Measurements from ENCODE around the gene CHMP1B. TPM values are rescaled to one million over a fixed set of nuclear protein-coding genes. Genes with fewer than 3 reads are reported as not detected.
"Not testable (repeated sequence)": the region's sequence is repeated elsewhere in the genome, so short reads cannot be mapped to it uniquely, and the experiment has no call there.

Gene CHMP1B
- total RNA-seq, 2 donors from 2014 or later, result 44.0 to 44.4 TPM

GRCh38 chr18:11830585-11830984 lies 20.6 kb upstream of the CHMP1B start:
- no peak for DNase-seq (ENCODE audit: low spot score)
- intact Hi-C loops (cut with DNase I), result no loop called here

- intact Hi-C loops (cut with DNase I), result loop anchor here in 1 of 2 donors (1.0 kb wide), 1 partner anchor 7 kb away; no protein-coding TSS in a partner anchor
- DNase-seq (ENCODE audit: low spot score), result no peak
Measured at GRCh38 chr18:11831921-11832320, 19.3 kb upstream of the CHMP1B start.

- intact Hi-C loops (cut with DNase I), result no loop called here
- no peak for DNase-seq (ENCODE audit: low spot score)
Measured at GRCh38 chr18:11834772-11835171, 16.4 kb upstream of the CHMP1B start.

GRCh38 chr18:11839556-11839955 lies 11.7 kb upstream of the CHMP1B start:
- intact Hi-C loops (cut with DNase I), result loop anchor here in 1 of 2 donors (1.0 kb wide), 1 partner anchor 8 kb away; no protein-coding TSS in a partner anchor
- no peak for DNase-seq (ENCODE audit: low spot score)

- intact Hi-C loops (cut with DNase I), result loop anchor here in 1 of 2 donors (5.0 kb wide), 1 partner anchor 373 kb away; no protein-coding TSS in a partner anchor
- no peak for DNase-seq (ENCODE audit: low spot score)
Measured at GRCh38 chr18:11840493-11840892, 10.7 kb upstream of the CHMP1B start.

- DNase-seq (ENCODE audit: low spot score), result no peak
- intact Hi-C loops (cut with DNase I), result loop anchor here in 1 of 2 donors (5.0 kb wide), 1 partner anchor 375 kb away; no protein-coding TSS in a partner anchor
Measured at GRCh38 chr18:11842562-11842961, 8.7 kb upstream of the CHMP1B start.

- DNase-seq (ENCODE audit: low spot score), result no peak
- intact Hi-C loops (cut with DNase I), result loop anchor here in 1 of 2 donors (5.0 kb wide), 1 partner anchor 377 kb away; no protein-coding TSS in a partner anchor
Measured at GRCh38 chr18:11844436-11844835, 6.8 kb upstream of the CHMP1B start.

GRCh38 chr18:11845654-11846053 lies 5.6 kb upstream of the CHMP1B start:
- DNase-seq (ENCODE audit: low spot score), result no peak
- intact Hi-C loops (cut with DNase I), result no loop called here

- intact Hi-C loops (cut with DNase I), result no loop called here
- DNase-seq (ENCODE audit: low spot score), result no peak
Measured at GRCh38 chr18:11847811-11848210, 3.4 kb upstream of the CHMP1B start.

- intact Hi-C loops (cut with DNase I), result no loop called here
- DNase-seq (ENCODE audit: low spot score), result no peak
Measured at GRCh38 chr18:11849279-11849678, 1.9 kb upstream of the CHMP1B start.

GRCh38 chr18:11849841-11850634 lies 1.2 kb upstream of the CHMP1B start:
- DNase-seq (ENCODE audit: low spot score), result peak; percentile 95
- intact Hi-C loops (cut with DNase I), result loop anchor here in 1 of 2 donors (5.0 to 10.0 kb wide), 2 partner anchors 55 to 802 kb away; partner anchors contain the start of gene MPPE1

GRCh38 chr18:11850821-11851145 lies 430 bp upstream of the CHMP1B start:
- no peak for DNase-seq (ENCODE audit: low spot score)
- intact Hi-C loops (cut with DNase I), result loop anchor here in 1 of 2 donors (5.0 to 10.0 kb wide), 2 partner anchors 54 to 802 kb away; partner anchors contain the start of gene MPPE1

GRCh38 chr18:11851806-11852337 lies 659 bp downstream of the CHMP1B start:
- peak; percentile 86 for DNase-seq (ENCODE audit: low spot score)
- intact Hi-C loops (cut with DNase I), result loop anchor here in 1 of 2 donors (5.0 to 10.0 kb wide), 2 partner anchors 53 to 800 kb away; partner anchors contain the start of gene MPPE1

GRCh38 chr18:11854554-11854953 lies 3.3 kb downstream of the CHMP1B start:
- intact Hi-C loops (cut with DNase I), result loop anchor here in 1 of 2 donors (5.0 to 10.0 kb wide), 2 partner anchors 50 to 798 kb away; partner anchors contain the start of gene MPPE1
- not testable (repeated sequence) for DNase-seq (ENCODE audit: low spot score)

- intact Hi-C loops (cut with DNase I), result loop anchor here in 1 of 2 donors (10.0 kb wide), 1 partner anchor 47 kb away; the partner anchor contains the start of gene MPPE1
Measured at GRCh38 chr18:11857177-11857887, 6.1 kb downstream of the CHMP1B start.

GRCh38 chr18:11859282-11859830 lies 8.1 kb downstream of the CHMP1B start:
- no peak for DNase-seq (ENCODE audit: low spot score)
- intact Hi-C loops (cut with DNase I), result loop anchor here in 1 of 2 donors (10.0 kb wide), 1 partner anchor 45 kb away; the partner anchor contains the start of gene MPPE1

More at GRCh38 chr18:11857177-11857887, 6.1 kb downstream of the CHMP1B start:
- peak; percentile 93 for DNase-seq (ENCODE audit: low spot score)

- no peak for DNase-seq (ENCODE audit: low spot score)
- intact Hi-C loops (cut with DNase I), result loop anchor here in 1 of 2 donors (10.0 kb wide), 1 partner anchor 45 kb away; the partner anchor contains the start of gene MPPE1
Measured at GRCh38 chr18:11859903-11860407, 8.7 kb downstream of the CHMP1B start.

GRCh38 chr18:11860594-11861450 lies 9.6 kb downstream of the CHMP1B start:
- DNase-seq (ENCODE audit: low spot score), result no peak
- intact Hi-C loops (cut with DNase I), result no loop called here
